PFSK-1 (cell line): ENCODE data around the gene NADK2.

Source experiments
- REST ChIP-seq, 2 experiments: IDR thresholded peaks; 2 replicates each; pipeline versions ENCODE4 v1.6.1 to v1.8.0; 2011 to 2012; ENCODE audit warnings: low read depth in 2 of 2, low read length in 2 of 2, control low read depth in 1 of 2, inconsistent platforms in 1 of 2, mild to moderate bottlenecking in 1 of 2, moderate library complexity in 1 of 2; ENCODE audit not compliant: insufficient read depth in 1 of 2
- SIN3A ChIP-seq: IDR thresholded peaks from 2 replicates; pipeline ENCODE4 v1.6.1; 2012; ENCODE audit warnings: mild to moderate bottlenecking, low read length, moderate library complexity, borderline replicate concordance; ENCODE audit not compliant: insufficient read depth
- TAF1 ChIP-seq: IDR thresholded peaks from 2 replicates; pipeline ENCODE4 v1.6.1; 2012; ENCODE audit warnings: low read length, control low read depth, borderline replicate concordance; ENCODE audit not compliant: insufficient read depth

- TF ChIP-seq REST (IDR thresholded peaks at IDR 0.05; ENCODE audit: insufficient read depth in 1 of 2, low read depth in 2 of 2, low read length in 2 of 2), result no peak
- no peak for TF ChIP-seq SIN3A
- no peak for TF ChIP-seq TAF1
Measured at GRCh38 chr5:36252722-36253365, 11.1 kb upstream of the NADK2 start.
